Activated CD4-positive, alpha-beta T cell treated with anti-CD3 and anti-CD28 coated beads for 36 hours (primary cell): ENCODE data around the gene BCL2L14. TPM values are rescaled to one million over a fixed set of nuclear protein-coding genes. Genes with fewer than 3 reads are reported as not detected.
A peak's percentile ranks its signal among the peaks of the same experiment; 100 is the strongest.

Experiments used
- ATAC-seq: fragments of 200-7000 bp; cut with Tn5 transposase; one replicate; pipeline ENCODE4 v1.10.0; 2021; ENCODE audit warnings: mild to moderate bottlenecking, moderate library complexity
- CTCF ChIA-PET: fragments of 350-600 bp; sonication (Branson Sonifier 250); formaldehyde crosslinking; loops from one replicate; lab custom pipeline; 2021; ENCODE audit warnings: antibody characterized with exemption; lab: Charles Lee
- POLR2A ChIA-PET: fragments of 350-600 bp; sonication (Branson Sonifier 250); formaldehyde crosslinking; loops from one replicate; lab custom pipeline; 2021; ENCODE audit warnings: antibody characterized with exemption, inconsistent platforms; lab: Charles Lee
- DNase-seq: peaks from one replicate; pipeline ENCODE4 v3.0.0-alpha.2; 2020
- H3K27ac Mint-ChIP-seq: one replicate; pipeline ENCODE4 v1.8.0; 2021; ENCODE audit warnings: mixed read lengths
- H3K27me3 Mint-ChIP-seq: one replicate; pipeline ENCODE4 v1.8.0; 2021; ENCODE audit warnings: mixed read lengths
- H3K36me3 Mint-ChIP-seq: one replicate; pipeline ENCODE4 v1.8.0; 2021; ENCODE audit warnings: low read depth, mixed read lengths
- H3K4me1 Mint-ChIP-seq: one replicate; pipeline ENCODE4 v1.8.0; 2021; ENCODE audit warnings: mixed read lengths
- H3K4me3 Mint-ChIP-seq: one replicate; pipeline ENCODE4 v1.8.0; 2021; ENCODE audit warnings: mild to moderate bottlenecking, moderate library complexity, mixed read lengths
- H3K9me3 Mint-ChIP-seq: one replicate; pipeline ENCODE4 v1.8.0; 2021; ENCODE audit warnings: low read depth, mixed read lengths
- intact Hi-C, 2 experiments: fragments of 100-400 bp; cut with DNase I in 1 of 2; cut with micrococcal nuclease in 1 of 2; formaldehyde crosslinking; loops; one replicate each; pipeline versions ENCODE4 v1.14.2 to v1.15.1; 2022 to 2024; cut with DNase I, micrococcal nuclease
- total RNA-seq, 2 experiments: library from RNA; stranded (reverse); gene quantifications; one replicate each; pipeline ENCODE4 v1.2.3, GENCODE V29; 2021

BCL2L14 gene
- total RNA-seq, 2 experiments from 2014 or later: 7.3 to 7.7 TPM

DNA sequence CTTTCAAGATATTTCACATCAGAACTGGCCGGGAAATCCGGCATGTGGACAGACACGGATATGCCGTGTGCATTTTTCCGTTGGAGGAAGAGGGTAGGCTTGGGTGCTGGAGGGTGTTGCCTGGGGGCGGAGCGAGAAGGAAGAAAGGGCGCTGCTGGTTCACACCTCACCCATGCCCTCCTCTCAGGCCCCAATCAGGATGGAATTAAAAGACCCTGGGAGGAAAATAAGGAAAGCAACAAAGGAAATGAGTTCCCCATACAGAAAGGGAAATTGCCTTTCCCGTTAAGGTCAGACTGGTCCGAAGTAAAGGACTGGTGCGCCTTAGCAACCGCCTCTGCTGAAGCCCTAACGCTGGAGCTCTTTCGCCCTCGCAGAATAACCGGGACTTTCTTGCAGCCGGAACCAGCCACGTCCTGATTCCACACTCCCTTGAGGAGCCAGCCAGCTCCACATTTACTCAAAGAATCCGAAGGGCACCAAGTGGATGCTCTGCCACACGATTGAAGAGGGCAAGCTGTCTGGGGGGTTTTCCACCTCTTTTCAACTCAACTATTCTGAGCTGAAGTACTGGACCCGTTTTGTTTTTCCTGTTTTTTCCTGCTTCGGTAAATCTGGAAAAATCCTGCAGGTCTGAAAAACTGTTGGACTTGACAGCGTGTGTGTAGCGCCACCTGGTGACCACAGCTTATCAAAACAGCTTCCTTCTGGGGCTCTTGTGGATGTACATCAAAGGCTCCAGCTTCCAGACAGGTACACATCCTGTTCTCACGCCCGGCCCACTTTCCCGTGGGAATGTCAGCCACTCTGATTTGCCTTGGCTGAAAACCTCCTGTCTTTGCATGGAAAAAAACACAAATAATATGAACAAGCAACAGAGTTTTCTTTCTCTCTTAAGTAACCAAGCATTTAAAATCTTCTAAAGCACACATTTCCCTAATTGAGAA lies 37.6 kb upstream of the BCL2L14 start:
- peak overlapping the region; percentile 60 for H3K4me3 Mint-ChIP-seq
- DNase-seq: peak; percentile 78
- H3K27me3 Mint-ChIP-seq: no peaks in the 10 kb centered on the region
- no peaks in the 10 kb centered on the region for H3K9me3 Mint-ChIP-seq
- peak; percentile 73 for ATAC-seq
- H3K36me3 Mint-ChIP-seq: peaks cover 1% of the 10 kb centered on the region
- peak overlapping the region; percentile 91 for H3K27ac Mint-ChIP-seq
- intact Hi-C loops: loop anchor here (1.0 to 5.0 kb wide), 12 partner anchors 23 to 479 kb away; partner anchors contain the start of gene ETV6 (in 1 of the 2)
- POLR2A ChIA-PET: interaction anchor here (0.6 to 2.6 kb wide), 5 partner anchors 23 to 457 kb away, joined by 3 to 31 read pairs (median 5); partner anchors contain the start of gene ETV6
- peaks cover 46% of the 10 kb centered on the region for H3K4me1 Mint-ChIP-seq
- CTCF ChIA-PET: interaction anchor here (0.6 to 6.1 kb wide), 74 partner anchors 9 to 1262 kb away, joined by 3 to 111 read pairs (median 4); partner anchors contain the start of gene BCL2L14

DNA sequence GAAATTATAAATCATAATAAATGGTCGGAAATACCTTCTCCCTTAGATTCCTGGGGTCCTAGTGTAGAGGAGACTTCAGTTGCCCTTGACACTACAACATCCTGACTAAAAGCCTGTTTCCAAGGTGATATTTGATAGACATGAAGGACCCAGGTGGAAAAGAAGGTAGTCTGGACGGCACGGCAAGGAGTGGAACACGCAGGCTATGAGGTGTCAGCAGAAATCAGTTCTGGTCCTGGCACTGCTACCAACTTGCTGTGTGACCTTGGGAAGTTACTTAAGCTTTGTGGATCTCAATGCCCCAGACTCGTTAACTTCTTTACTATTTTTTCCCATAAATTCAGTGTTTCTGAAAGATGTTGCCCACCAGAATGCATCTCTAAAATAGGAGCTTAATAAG lies 36.9 kb upstream of the BCL2L14 start:
- Mint-ChIP-seq H3K27me3 (no peaks in the 10 kb centered on the region), H3K4me3 (peak overlapping the region; percentile 60), H3K36me3 (peaks cover 1% of the 10 kb centered on the region), H3K27ac (peak overlapping the region; percentile 91), H3K9me3 (no peaks in the 10 kb centered on the region), H3K4me1 (peaks cover 40% of the 10 kb centered on the region)
- ATAC-seq: no peak
- intact Hi-C loops: loop anchor here (1.0 to 5.0 kb wide), 12 partner anchors 24 to 480 kb away; partner anchors contain the start of gene ETV6 (in 1 of the 2)
- no peak for DNase-seq
- POLR2A ChIA-PET: interaction anchor here (0.8 to 2.6 kb wide), 3 partner anchors 24 to 457 kb away, joined by 4 to 31 read pairs (median 5); no protein-coding TSS in a partner anchor
- CTCF ChIA-PET: interaction anchor here (0.6 to 6.1 kb wide), 48 partner anchors 8 to 1263 kb away, joined by 3 to 111 read pairs (median 5); partner anchors contain the start of gene BCL2L14

DNA sequence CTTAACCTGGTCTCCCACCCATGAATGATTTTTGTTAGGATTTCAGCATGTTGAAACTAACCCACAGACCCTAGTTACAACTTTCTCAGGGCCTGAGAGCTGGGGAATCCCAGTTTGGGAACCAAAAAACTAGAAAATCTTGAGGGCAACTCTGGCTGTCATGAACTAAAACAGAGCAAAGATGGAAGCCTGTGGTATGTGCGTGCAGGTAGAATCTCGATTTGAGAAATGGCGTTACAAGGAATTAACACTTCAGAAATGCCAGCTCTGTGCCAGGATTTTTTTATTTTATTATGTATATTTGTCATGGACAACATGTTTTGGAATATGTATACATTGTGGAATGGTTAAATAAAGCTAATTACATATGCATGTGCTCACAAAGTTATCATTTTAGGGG lies 36.4 kb upstream of the BCL2L14 start:
- Mint-ChIP-seq H3K4me3 (peak overlapping the region; percentile 60), H3K36me3 (peaks cover 1% of the 10 kb centered on the region), H3K27ac (no peak overlapping the region), H3K27me3 (no peaks in the 10 kb centered on the region), H3K4me1 (peaks cover 35% of the 10 kb centered on the region), H3K9me3 (no peaks in the 10 kb centered on the region)
- ChIA-PET CTCF (interaction anchor here (0.6 to 6.1 kb wide), 18 partner anchors 25 to 547 kb away, joined by 3 to 111 read pairs (median 7); no protein-coding TSS in a partner anchor), POLR2A (interaction anchor here (0.6 kb wide), 1 partner anchor 26 kb away, joined by 6 read pairs; no protein-coding TSS in a partner anchor)
- DNase-seq (no peak), ATAC-seq (no peak)
- intact Hi-C loops: loop anchor here (5.0 kb wide), 5 partner anchors 132 to 307 kb away; no protein-coding TSS in a partner anchor

DNA sequence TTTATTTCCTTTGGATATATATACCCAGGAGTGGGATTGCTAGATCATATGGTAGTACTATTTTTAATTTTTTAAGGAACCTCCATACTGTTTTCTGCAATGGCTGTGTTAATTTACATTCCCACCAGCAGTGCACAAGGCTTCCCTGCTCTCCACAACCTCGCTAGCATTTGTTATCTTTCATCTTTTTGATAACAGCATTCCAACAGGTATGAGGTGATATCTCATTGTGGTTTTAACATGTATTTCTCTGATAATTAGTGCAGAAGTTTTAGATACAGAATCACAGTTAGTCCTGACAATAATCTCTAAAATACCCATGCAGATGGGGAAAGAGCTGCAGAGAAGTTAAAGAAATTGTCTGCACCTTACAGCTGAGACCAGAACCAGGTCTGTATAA lies 35.5 kb upstream of the BCL2L14 start:
- ATAC-seq (no peak), DNase-seq (no peak)
- intact Hi-C loops: no loop called here
- Mint-ChIP-seq H3K27ac (no peak overlapping the region), H3K4me1 (peaks cover 26% of the 10 kb centered on the region), H3K36me3 (peaks cover 1% of the 10 kb centered on the region), H3K4me3 (no peak overlapping the region), H3K27me3 (no peaks in the 10 kb centered on the region), H3K9me3 (no peaks in the 10 kb centered on the region)
- POLR2A ChIA-PET: no interaction called here
- CTCF ChIA-PET: interaction anchor here (6.1 kb wide), 1 partner anchor 454 kb away, joined by 111 read pairs; no protein-coding TSS in a partner anchor

DNA sequence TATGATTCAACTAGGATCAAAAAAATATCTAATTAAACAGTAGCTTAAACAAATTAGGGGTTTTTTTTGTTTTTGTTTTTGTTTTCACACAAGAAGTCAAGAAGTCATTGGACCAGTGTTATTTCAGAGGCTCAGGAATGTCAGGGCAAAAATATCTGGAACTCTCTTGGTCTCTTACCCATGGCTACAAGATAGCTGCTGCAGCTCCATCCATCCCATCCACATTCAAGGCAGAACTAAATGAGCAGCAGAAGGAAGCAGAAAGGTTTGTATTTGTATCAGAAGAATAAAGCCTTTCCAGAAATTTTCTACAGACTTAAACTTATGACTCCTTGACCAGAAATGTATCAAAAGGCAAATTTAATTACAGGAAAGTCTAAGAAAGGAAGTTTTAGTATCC lies 33.8 kb upstream of the BCL2L14 start:
- intact Hi-C loops: loop anchor here in 1 of 2 experiments (1.0 kb wide), 1 partner anchor 290 kb away; no protein-coding TSS in a partner anchor
- ATAC-seq (no peak), DNase-seq (no peak)
- Mint-ChIP-seq H3K4me3 (no peak overlapping the region), H3K27ac (no peak overlapping the region), H3K4me1 (peaks cover 22% of the 10 kb centered on the region), H3K27me3 (no peaks in the 10 kb centered on the region), H3K36me3 (peaks cover 1% of the 10 kb centered on the region), H3K9me3 (no peaks in the 10 kb centered on the region)
- CTCF ChIA-PET: interaction anchor here (0.8 to 6.1 kb wide), 7 partner anchors 8 to 497 kb away, joined by 3 to 111 read pairs (median 4); no protein-coding TSS in a partner anchor
- POLR2A ChIA-PET: no interaction called here

DNA sequence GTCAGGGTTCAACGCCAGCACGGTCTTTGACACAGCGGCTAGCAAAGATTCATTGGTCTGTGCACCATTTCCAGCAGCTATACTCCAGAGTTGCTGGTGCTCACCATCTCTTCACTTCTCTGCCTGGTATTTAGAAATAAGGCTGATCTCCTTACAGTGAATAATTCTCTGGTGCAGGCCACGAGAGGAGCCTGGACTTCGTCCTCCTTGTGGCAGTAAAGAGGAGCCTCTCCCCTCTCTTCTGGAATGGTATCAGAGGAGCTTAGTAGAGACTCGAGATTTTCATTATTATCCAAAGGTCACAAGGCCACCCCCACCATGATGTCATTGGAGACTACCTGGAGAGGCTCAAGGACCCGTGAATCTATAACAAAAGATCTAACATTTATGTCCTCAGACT lies 30.8 kb upstream of the BCL2L14 start:
- H3K4me3 Mint-ChIP-seq: no peak overlapping the region
- peaks cover 1% of the 10 kb centered on the region for H3K36me3 Mint-ChIP-seq
- DNase-seq (no peak), ATAC-seq (no peak)
- ChIA-PET CTCF (no interaction called here), POLR2A (no interaction called here)
- H3K27me3 Mint-ChIP-seq: no peaks in the 10 kb centered on the region
- intact Hi-C loops: no loop called here
- H3K27ac Mint-ChIP-seq: no peak overlapping the region
- H3K4me1 Mint-ChIP-seq: no peaks in the 10 kb centered on the region
- no peaks in the 10 kb centered on the region for H3K9me3 Mint-ChIP-seq

DNA sequence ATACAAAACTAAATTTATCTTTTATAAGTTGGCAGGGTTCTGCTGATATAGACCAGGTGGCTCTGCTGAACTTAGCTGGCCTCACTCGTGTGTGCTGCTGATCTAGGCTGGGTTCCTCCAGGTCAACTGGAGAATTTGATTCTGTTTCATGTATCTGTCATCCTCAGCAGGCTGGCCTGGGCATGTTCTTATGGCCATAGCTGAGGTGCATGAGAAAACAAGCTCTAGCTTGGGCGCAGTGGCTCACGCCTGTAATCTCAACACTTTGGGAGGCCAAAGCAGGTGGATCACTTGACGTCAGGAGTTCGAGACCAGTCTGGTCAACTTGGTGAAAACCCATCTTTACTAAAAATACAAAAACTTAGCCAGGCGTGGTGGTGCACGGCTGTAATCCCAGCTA lies 24.3 kb upstream of the BCL2L14 start:
- CTCF ChIA-PET: no interaction called here
- no peak for DNase-seq
- H3K4me1 Mint-ChIP-seq: peaks cover 2% of the 10 kb centered on the region

DNA sequence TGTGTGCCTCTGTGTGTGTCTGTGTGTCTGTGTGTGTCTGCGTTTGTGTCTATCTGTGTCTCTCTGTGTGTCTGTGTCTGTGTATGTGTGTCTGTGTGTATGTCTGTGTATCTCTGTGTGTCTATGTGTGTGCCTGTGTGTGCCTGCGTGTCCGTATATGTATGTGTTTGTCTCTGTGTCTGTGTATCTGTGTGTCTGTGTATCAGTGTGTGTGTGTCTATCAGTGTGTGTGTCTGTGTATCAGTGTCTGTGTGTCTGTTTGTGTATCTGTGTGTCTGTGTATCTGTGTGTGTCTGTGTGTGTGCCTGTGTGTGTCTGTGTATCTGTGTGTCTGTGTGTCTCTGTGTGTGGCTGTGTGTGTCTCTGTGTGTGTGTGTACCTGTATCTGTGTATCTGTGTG lies 23.1 kb upstream of the BCL2L14 start:
- ATAC-seq: no peak
- Mint-ChIP-seq H3K27me3 (no peaks in the 10 kb centered on the region), H3K4me1 (peaks cover 2% of the 10 kb centered on the region), H3K9me3 (no peaks in the 10 kb centered on the region), H3K4me3 (no peak overlapping the region), H3K27ac (no peak overlapping the region), H3K36me3 (no peaks in the 10 kb centered on the region)
- DNase-seq: no peak
- ChIA-PET POLR2A (no interaction called here), CTCF (no interaction called here)
- intact Hi-C loops: no loop called here

More for the DNA sequence above, 24.3 kb upstream of the BCL2L14 start:
- intact Hi-C loops: no loop called here
- Mint-ChIP-seq H3K27me3 (no peaks in the 10 kb centered on the region), H3K27ac (no peak overlapping the region), H3K9me3 (no peaks in the 10 kb centered on the region), H3K4me3 (no peak overlapping the region), H3K36me3 (no peaks in the 10 kb centered on the region)
- POLR2A ChIA-PET: no interaction called here
- ATAC-seq: no peak

DNA sequence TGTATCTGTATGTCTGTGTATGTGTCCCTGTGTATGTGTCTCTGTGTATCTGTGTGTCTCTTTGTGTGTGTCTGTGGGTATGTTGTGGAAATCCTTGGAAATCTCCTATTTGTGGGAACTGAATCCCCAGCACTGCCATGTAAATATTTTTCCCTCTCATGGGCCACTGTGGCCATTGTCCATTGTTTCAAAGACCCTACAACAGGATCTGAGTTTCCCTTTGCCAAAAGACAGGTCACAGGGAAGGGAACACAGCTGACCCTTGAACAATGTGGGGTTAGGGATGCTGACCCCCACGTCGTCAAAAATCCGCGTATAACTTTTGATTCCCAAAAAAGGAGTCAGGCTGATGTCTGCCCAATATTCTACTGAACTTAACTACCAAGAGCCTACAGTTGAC lies 22.5 kb upstream of the BCL2L14 start:
- intact Hi-C loops: no loop called here
- no peak overlapping the region for H3K27ac Mint-ChIP-seq
- POLR2A ChIA-PET: no interaction called here

DNA sequence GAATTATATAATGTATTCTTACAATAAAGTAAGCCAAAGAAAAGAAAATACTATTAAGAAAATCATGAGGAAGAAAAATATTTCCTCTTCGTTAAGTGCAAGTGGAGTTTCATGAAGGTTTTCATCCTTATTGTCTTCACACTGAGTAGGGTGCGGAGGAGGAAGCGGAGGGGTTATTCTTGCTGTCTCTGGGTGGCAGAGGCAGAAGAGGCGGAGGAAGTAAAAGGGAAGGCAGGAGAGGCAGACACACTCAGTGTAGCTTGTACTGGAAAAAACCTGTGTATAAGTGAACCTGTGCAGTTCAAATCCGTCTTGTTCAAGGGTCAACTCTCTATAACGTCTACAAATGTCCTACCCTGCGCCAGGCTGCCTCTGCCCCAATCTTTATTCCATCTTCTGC lies 22.0 kb upstream of the BCL2L14 start:
- intact Hi-C loops: no loop called here

More for the DNA sequence above, 22.5 kb upstream of the BCL2L14 start:
- no peak overlapping the region for H3K4me3 Mint-ChIP-seq
- H3K27me3 Mint-ChIP-seq: no peaks in the 10 kb centered on the region
- peaks cover 2% of the 10 kb centered on the region for H3K4me1 Mint-ChIP-seq
- DNase-seq (no peak), ATAC-seq (no peak)
- no peaks in the 10 kb centered on the region for H3K36me3 Mint-ChIP-seq
- CTCF ChIA-PET: no interaction called here
- no peaks in the 10 kb centered on the region for H3K9me3 Mint-ChIP-seq

DNA sequence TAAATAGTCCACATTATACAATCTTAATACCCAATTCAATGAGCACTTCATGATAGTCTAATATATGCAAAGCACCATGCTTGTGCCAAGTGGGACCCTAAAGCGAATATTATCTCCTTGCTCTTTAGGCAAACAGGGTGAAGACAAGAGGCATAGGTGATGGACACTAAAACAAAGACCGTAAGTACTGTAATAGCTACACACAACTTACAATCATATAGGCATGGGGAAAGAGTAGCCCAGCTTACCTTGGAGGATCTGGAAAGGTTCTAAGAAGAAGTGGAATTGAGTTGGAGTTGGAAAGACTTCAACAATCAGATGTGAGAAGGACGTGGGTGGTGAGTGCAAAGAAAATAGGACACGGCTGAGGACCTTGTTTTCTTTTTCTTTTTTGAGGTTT lies 19.1 kb upstream of the BCL2L14 start:
- Mint-ChIP-seq H3K9me3 (no peaks in the 10 kb centered on the region), H3K36me3 (no peaks in the 10 kb centered on the region), H3K27me3 (no peaks in the 10 kb centered on the region), H3K4me3 (no peak overlapping the region), H3K27ac (no peak overlapping the region), H3K4me1 (no peaks in the 10 kb centered on the region)
- no peak for DNase-seq
- ChIA-PET CTCF (no interaction called here), POLR2A (no interaction called here)
- intact Hi-C loops: no loop called here
- no peak for ATAC-seq

More for the DNA sequence above, 22.0 kb upstream of the BCL2L14 start:
- H3K4me3 Mint-ChIP-seq: no peak overlapping the region
- no peaks in the 10 kb centered on the region for H3K27me3 Mint-ChIP-seq
- H3K4me1 Mint-ChIP-seq: peaks cover 2% of the 10 kb centered on the region
- CTCF ChIA-PET: no interaction called here
- ATAC-seq: no peak
- no peak for DNase-seq
- POLR2A ChIA-PET: no interaction called here
- no peaks in the 10 kb centered on the region for H3K9me3 Mint-ChIP-seq
- no peaks in the 10 kb centered on the region for H3K36me3 Mint-ChIP-seq
- no peak overlapping the region for H3K27ac Mint-ChIP-seq
